Middle frontal gyrus (tissue), 1 donor: ENCODE results near the gene ANKS3.

Experiments used
- DNase-seq: peaks from one replicate; pipeline ENCODE4 v3.0.0-alpha.2; 2015; ENCODE audit warnings: low spot score; ENCODE audit errors: extremely low spot score

Gene ANKS3

GRCh38 chr16:4673387-4674046 is 60.6 kb downstream of the ANKS3 start:
- no peak for DNase-seq

GRCh38 chr16:4668313-4668960 is 65.6 kb downstream of the ANKS3 start:
- DNase-seq, result no peak

GRCh38 chr16:4667203-4667963 is 66.7 kb downstream of the ANKS3 start:
- DNase-seq, result no peak

GRCh38 chr16:4666537-4667202 is 67.4 kb downstream of the ANKS3 start:
- DNase-seq, result no peak

- no peak for DNase-seq
These were observed 69.3 kb downstream of the ANKS3 start for GRCh38 chr16:4664538-4665418.

GRCh38 chr16:4663777-4664465 is 70.2 kb downstream of the ANKS3 start:
- DNase-seq, result no peak

- DNase-seq, result no peak
These were observed 70.7 kb downstream of the ANKS3 start for GRCh38 chr16:4663465-4663776.

- DNase-seq, result no peak
These were observed 72.4 kb downstream of the ANKS3 start for GRCh38 chr16:4661661-4662060.

- peak; percentile 44 for DNase-seq
These were observed 73.5 kb downstream of the ANKS3 start for GRCh38 chr16:4660454-4661007.

GRCh38 chr16:4659363-4660353 is 74.4 kb downstream of the ANKS3 start:
- DNase-seq, result no peak

GRCh38 chr16:4656695-4657686 is 77.1 kb downstream of the ANKS3 start:
- no peak for DNase-seq

- no peak for DNase-seq
These were observed 77.8 kb downstream of the ANKS3 start for GRCh38 chr16:4656221-4656620.

GRCh38 chr16:4655801-4656200 is 78.3 kb downstream of the ANKS3 start:
- DNase-seq, result no peak

- DNase-seq, result no peak
These were observed 79.0 kb downstream of the ANKS3 start for GRCh38 chr16:4654964-4655590.

GRCh38 chr16:4654011-4654963 is 79.8 kb downstream of the ANKS3 start:
- DNase-seq, result no peak

GRCh38 chr16:4652561-4652960 is 81.5 kb downstream of the ANKS3 start:
- DNase-seq, result no peak
